ENCODE measurements around the gene RNF130.

The RNF130 gene

GRCh38 chr5:180070756-180071530 lies 616 bp downstream of the RNF130 start:
- no peak for TF ChIP-seq TAF1 (IDR thresholded peaks at IDR 0.05; ENCODE audit: borderline replicate concordance, low read depth, low read length)
- no peak for TF ChIP-seq POLR2A (IDR thresholded peaks at IDR 0.05; ENCODE audit: low read depth, low read length)
- TF ChIP-seq POLR2AphosphoS5 (IDR thresholded peaks at IDR 0.05; ENCODE audit: low read depth, low read length) = no peak
- DNase-seq (ENCODE audit: insufficient read length) = no peak
- FAIRE-seq = no peak

GRCh38 chr5:180069589-180070247 lies 1.8 kb downstream of the RNF130 start:
- DNase-seq (ENCODE audit: insufficient read length) = no peak
- no peak for FAIRE-seq
- TF ChIP-seq TAF1 (IDR thresholded peaks at IDR 0.05; ENCODE audit: borderline replicate concordance, low read depth, low read length) = no peak

DNA sequence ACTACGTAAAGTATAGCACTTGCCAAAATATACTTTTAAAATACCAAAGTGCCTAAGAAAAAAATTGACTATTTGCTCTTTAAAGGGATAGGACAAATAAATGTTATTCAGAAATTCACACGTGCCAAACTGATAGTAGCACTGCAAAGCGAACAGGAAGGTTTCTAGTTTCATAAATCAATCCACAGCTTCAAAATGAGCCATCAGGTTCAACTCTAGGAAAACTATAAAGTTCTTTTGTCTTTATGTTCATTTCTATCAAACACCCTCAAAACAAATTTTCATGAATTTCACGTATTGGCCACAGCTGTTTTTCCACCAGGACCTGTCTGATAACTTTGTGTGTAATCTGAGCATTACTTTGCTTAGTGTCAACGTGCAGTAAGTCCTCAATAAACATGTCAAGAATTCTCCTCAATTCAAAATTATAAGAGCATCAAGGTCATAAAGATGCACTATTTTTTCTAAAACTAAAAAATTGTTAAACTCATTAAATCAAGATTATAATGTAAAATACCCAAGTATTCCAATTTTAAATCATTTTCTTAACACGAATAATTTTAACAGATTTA lies 3.0 kb downstream of the RNF130 start:
- TF ChIP-seq TAF1 (IDR thresholded peaks at IDR 0.05; ENCODE audit: borderline replicate concordance, low read depth, low read length) = no peak
- no peak for TF ChIP-seq POLR2A (IDR thresholded peaks at IDR 0.05; ENCODE audit: low read depth, low read length)
- TF ChIP-seq POLR2AphosphoS5 (IDR thresholded peaks at IDR 0.05; ENCODE audit: low read depth, low read length) = no peak
- DNase-seq (ENCODE audit: insufficient read length) (no peak), FAIRE-seq (no peak)

DNA sequence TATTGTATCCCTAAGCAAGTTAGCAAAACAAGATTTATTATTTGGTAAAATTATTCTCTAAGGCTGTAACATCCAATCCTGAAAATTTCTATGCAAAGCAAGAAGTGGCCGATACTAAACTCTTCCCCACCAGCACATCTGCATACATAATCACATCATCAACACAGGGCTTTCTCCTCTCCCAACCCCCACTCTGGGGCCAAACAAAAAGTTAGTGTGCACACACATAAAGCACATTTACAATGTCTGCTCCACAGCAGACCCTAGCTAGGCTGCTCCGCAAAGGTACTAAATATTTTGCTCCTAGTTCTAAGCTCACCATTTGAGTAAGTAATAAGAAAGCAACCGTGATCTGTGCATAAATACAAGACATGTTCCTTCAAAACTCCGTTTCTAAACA lies 3.6 kb downstream of the RNF130 start:
- TF ChIP-seq POLR2AphosphoS5 (IDR thresholded peaks at IDR 0.05; ENCODE audit: low read depth, low read length) (no peak), POLR2A (IDR thresholded peaks at IDR 0.05; ENCODE audit: low read depth, low read length) (no peak), TAF1 (IDR thresholded peaks at IDR 0.05; ENCODE audit: borderline replicate concordance, low read depth, low read length) (no peak)
- FAIRE-seq (no peak), DNase-seq (ENCODE audit: insufficient read length) (no peak)

GRCh38 chr5:180060192-180060591 lies 11.4 kb downstream of the RNF130 start:
- FAIRE-seq (no peak), DNase-seq (ENCODE audit: insufficient read length) (no peak)
- TF ChIP-seq TAF1 (IDR thresholded peaks at IDR 0.05; ENCODE audit: borderline replicate concordance, low read depth, low read length) (no peak), POLR2A (IDR thresholded peaks at IDR 0.05; ENCODE audit: low read depth, low read length) (no peak), POLR2AphosphoS5 (IDR thresholded peaks at IDR 0.05; ENCODE audit: low read depth, low read length) (no peak)

- DNase-seq (ENCODE audit: insufficient read length) = no peak
- TF ChIP-seq POLR2A (IDR thresholded peaks at IDR 0.05; ENCODE audit: low read depth, low read length) (no peak), POLR2AphosphoS5 (IDR thresholded peaks at IDR 0.05; ENCODE audit: low read depth, low read length) (no peak), TAF1 (IDR thresholded peaks at IDR 0.05; ENCODE audit: borderline replicate concordance, low read depth, low read length) (no peak)
- no peak for FAIRE-seq
Measured at GRCh38 chr5:180059326-180059725, 12.2 kb downstream of the RNF130 start.

GRCh38 chr5:180056153-180056552 lies 15.4 kb downstream of the RNF130 start:
- DNase-seq (ENCODE audit: insufficient read length) (no peak), FAIRE-seq (no peak)
- TF ChIP-seq POLR2AphosphoS5 (IDR thresholded peaks at IDR 0.05; ENCODE audit: low read depth, low read length) (no peak), POLR2A (IDR thresholded peaks at IDR 0.05; ENCODE audit: low read depth, low read length) (no peak), TAF1 (IDR thresholded peaks at IDR 0.05; ENCODE audit: borderline replicate concordance, low read depth, low read length) (no peak)

DNA sequence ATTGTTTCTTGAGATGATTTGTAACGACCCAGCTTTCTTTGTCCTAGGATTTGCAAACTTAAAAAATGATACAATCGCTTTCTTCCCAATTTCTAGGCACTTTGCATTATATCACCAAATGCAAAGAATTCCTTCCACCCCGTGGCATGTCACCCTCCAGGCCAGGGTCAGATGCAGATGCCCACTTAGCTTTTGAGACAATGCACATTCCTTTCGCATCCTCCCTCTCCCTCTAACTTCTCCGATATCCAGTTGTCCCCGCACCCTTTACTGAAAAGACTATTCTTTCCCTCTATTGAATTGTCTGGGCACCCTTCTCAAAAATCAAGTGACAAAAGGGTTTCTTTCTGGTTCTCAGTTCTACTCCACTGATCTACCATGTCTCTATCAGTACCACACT lies 17.3 kb downstream of the RNF130 start:
- no peak for TF ChIP-seq POLR2AphosphoS5 (IDR thresholded peaks at IDR 0.05; ENCODE audit: low read depth, low read length)
- TF ChIP-seq POLR2A (IDR thresholded peaks at IDR 0.05; ENCODE audit: low read depth, low read length) = no peak
- TF ChIP-seq TAF1 (IDR thresholded peaks at IDR 0.05; ENCODE audit: borderline replicate concordance, low read depth, low read length) = no peak
- FAIRE-seq (no peak), DNase-seq (ENCODE audit: insufficient read length) (no peak)

GRCh38 chr5:180053061-180053602 lies 18.4 kb downstream of the RNF130 start:
- TF ChIP-seq POLR2A (IDR thresholded peaks at IDR 0.05; ENCODE audit: low read depth, low read length) (no peak), TAF1 (IDR thresholded peaks at IDR 0.05; ENCODE audit: borderline replicate concordance, low read depth, low read length) (no peak), POLR2AphosphoS5 (IDR thresholded peaks at IDR 0.05; ENCODE audit: low read depth, low read length) (no peak)
- FAIRE-seq = no peak
- no peak for DNase-seq (ENCODE audit: insufficient read length)

DNA sequence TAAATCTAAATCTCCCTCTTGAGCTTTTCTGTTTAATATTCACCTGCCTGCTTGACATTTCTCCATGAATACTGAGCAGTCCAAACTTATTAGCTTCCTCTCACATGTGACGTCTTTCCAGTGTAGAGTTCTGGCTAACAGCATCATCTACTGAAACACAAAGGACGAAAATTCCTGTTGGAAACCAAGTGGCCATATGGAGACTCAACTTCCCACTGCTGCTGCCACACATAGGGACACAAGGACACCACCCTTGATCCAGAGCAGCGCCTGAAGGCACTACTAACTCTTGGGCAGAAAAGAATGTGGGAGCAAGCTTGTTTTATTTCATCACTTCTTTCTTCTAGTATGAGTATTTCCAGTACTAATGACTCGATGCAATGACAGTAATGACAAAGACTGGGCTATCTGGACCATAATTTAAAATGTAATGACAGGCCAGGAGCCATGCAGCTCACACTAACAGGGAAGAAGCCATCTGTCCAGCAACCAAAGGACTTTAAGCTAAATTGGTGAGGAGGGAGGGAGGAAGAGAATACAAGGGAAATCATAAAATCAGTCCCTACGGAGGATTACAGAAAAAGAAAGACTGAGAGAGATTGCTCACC lies 19.2 kb downstream of the RNF130 start:
- FAIRE-seq = no peak
- no peak for DNase-seq (ENCODE audit: insufficient read length)
- TF ChIP-seq POLR2A (IDR thresholded peaks at IDR 0.05; ENCODE audit: low read depth, low read length) = no peak
- no peak for TF ChIP-seq POLR2AphosphoS5 (IDR thresholded peaks at IDR 0.05; ENCODE audit: low read depth, low read length)
- TF ChIP-seq TAF1 (IDR thresholded peaks at IDR 0.05; ENCODE audit: borderline replicate concordance, low read depth, low read length) = no peak

- TF ChIP-seq POLR2AphosphoS5 (IDR thresholded peaks at IDR 0.05; ENCODE audit: low read depth, low read length) (no peak), TAF1 (IDR thresholded peaks at IDR 0.05; ENCODE audit: borderline replicate concordance, low read depth, low read length) (no peak), POLR2A (IDR thresholded peaks at IDR 0.05; ENCODE audit: low read depth, low read length) (no peak)
- DNase-seq (ENCODE audit: insufficient read length) (no peak), FAIRE-seq (no peak)
Measured at GRCh38 chr5:180050121-180050940, 21.2 kb downstream of the RNF130 start.
